ENCODE measurements around the gene MAMDC2.

The MAMDC2 gene

DNA sequence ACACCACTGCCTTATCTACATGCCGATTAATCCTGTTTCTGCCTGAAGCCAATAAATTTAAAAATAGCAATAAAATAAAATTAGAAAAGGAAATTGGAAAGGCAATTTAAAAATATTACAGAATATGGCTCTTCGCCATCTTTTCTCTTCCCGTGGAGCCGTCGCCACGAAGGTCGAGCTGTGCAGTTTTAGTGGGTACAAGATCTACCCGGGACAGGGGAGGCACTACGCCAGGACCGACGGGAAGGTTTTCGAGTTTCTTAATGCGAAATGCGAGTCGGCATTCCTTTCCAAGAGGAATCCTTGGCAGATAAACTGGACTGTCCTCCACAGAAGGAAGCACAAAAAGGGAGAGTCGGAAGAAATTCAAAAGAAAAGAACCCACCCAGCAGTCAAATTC lies 173.4 kb downstream of the MAMDC2 start:
- H3K36me3 ChIP-seq (replicated peaks in 1 of 2; ENCODE audit: control insufficient read depth in 2 of 2, insufficient read depth in 2 of 2, low read length in 2 of 2), result no peaks in the 10 kb centered on the region
- H3K27me3 ChIP-seq (ENCODE audit: control insufficient read depth in 3 of 3, insufficient read depth in 3 of 3, low read depth in 1 of 3, low read length in 3 of 3), result no peaks in the 10 kb centered on the region
- peaks cover 2 to 3% of the 10 kb centered on the region in 2 donors for H3K4me1 ChIP-seq (ENCODE audit: control insufficient read depth in 2 of 2, insufficient read depth in 1 of 2, low read depth in 1 of 2, low read length in 2 of 2)
- no peak overlapping the region for H3K4ac ChIP-seq (ENCODE audit: low read length)
- H3K4me2 ChIP-seq (ENCODE audit: insufficient read depth, low read length, poor library complexity, severe bottlenecking), result no peak overlapping the region
- no peak overlapping the region for H3K27ac ChIP-seq (replicated peaks; ENCODE audit: low read length)
- H3K9me3 ChIP-seq (replicated peaks in 1 of 2; ENCODE audit: control insufficient read depth in 2 of 2, insufficient read depth in 1 of 2, low read depth in 1 of 2, low read length in 2 of 2), result peaks cover 9 to 24% of the 10 kb centered on the region in 2 donors
- no peak overlapping the region for H2BK120ac ChIP-seq (ENCODE audit: low read depth, low read length)
- no peak overlapping the region for H3K23ac ChIP-seq (ENCODE audit: low read depth, low read length, poor library complexity)
- H2AFZ ChIP-seq (ENCODE audit: low read length), result no peak overlapping the region
- no peak overlapping the region for H4K8ac ChIP-seq (ENCODE audit: low read depth, low read length)
- no peak overlapping the region for H2BK12ac ChIP-seq (ENCODE audit: low read length)
- no peak overlapping the region for H3K14ac ChIP-seq (ENCODE audit: low read length)
- H2BK5ac ChIP-seq (ENCODE audit: low read length), result no peak overlapping the region
- no peak overlapping the region for H2AK5ac ChIP-seq (ENCODE audit: low read depth, low read length)
- no peak overlapping the region for H3K18ac ChIP-seq (ENCODE audit: low read length)
- H3K79me1 ChIP-seq (ENCODE audit: low read depth, low read length), result no peaks in the 10 kb centered on the region
- H3K4me3 ChIP-seq (ENCODE audit: low read length in 2 of 2), result no peak overlapping the region
- H4K91ac ChIP-seq (ENCODE audit: low read depth, low read length, poor library complexity), result no peak overlapping the region
- no peak overlapping the region for H3K9ac ChIP-seq (ENCODE audit: low read depth, low read length, poor library complexity)
- no peak for DNase-seq (ENCODE audit: low spot score)
- H2BK15ac ChIP-seq (ENCODE audit: low read length), result no peak overlapping the region
- no CpG with 5 or more reads among the region's 16 CpGs for WGBS, 2 donors (ENCODE audit: extremely low coverage in 2 of 2, insufficient read length in 2 of 2, insufficient replicate concordance in 1 of 2)

DNA sequence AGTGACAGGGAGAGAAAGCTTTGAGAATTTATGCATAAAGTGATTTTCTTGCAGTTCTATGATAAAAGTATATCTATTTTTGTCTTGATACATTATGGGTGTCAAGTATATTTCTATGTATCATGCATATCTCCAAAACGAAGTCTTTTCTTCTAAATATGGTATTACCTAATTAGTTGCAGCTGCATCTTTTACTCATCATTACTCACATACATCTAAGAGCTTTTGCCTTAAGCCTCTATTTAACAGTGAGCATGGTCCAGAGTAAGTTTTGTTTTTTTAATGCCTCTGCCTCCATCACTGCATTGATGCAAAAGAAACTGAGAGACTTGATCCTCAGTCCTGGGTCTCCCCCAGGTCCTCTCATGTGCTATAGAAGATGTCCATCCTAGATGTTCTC lies 175.1 kb downstream of the MAMDC2 start:
- no CpG with 5 or more reads among the region's 1 CpG for WGBS, 2 donors (ENCODE audit: extremely low coverage in 2 of 2, insufficient read length in 2 of 2, insufficient replicate concordance in 1 of 2)

DNA sequence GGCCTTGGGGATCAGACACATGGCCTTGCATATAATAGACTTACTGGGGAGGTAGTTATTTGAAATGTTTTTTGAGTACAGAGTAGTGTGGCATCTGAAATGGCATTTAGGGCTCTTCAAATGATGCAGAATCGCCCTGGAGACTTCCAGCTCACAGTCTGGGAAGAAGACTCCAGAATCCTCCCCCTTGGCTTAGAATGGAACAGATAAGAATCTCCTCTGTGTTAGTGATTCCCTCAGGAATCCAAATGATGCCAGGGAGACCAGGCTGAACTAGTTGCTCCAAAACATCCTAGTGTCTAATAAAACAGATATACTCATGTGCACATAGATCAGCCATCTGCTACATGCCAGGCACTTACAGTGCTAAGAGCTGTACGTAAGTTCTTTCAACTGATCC lies 176.6 kb downstream of the MAMDC2 start:
- no peak overlapping the region for H3K4me2 ChIP-seq (ENCODE audit: insufficient read depth, low read length, poor library complexity, severe bottlenecking)
- H3K9me3 ChIP-seq (replicated peaks in 1 of 2; ENCODE audit: control insufficient read depth in 2 of 2, insufficient read depth in 1 of 2, low read depth in 1 of 2, low read length in 2 of 2), result peaks cover 3 to 9% of the 10 kb centered on the region in 2 donors
- no peak overlapping the region for H3K23ac ChIP-seq (ENCODE audit: low read depth, low read length, poor library complexity)
- H3K4ac ChIP-seq (ENCODE audit: low read length), result no peak overlapping the region
- no peak overlapping the region for H2BK5ac ChIP-seq (ENCODE audit: low read length)
- no peak overlapping the region for H4K8ac ChIP-seq (ENCODE audit: low read depth, low read length)
- H2BK15ac ChIP-seq (ENCODE audit: low read length), result no peak overlapping the region
- no CpG with 5 or more reads among the region's 2 CpGs for WGBS, 2 donors (ENCODE audit: extremely low coverage in 2 of 2, insufficient read length in 2 of 2, insufficient replicate concordance in 1 of 2)
- no peak overlapping the region for H2AFZ ChIP-seq (ENCODE audit: low read length)
- no peak overlapping the region for H3K4me3 ChIP-seq (ENCODE audit: low read length in 2 of 2)
- no peak overlapping the region for H3K9ac ChIP-seq (ENCODE audit: low read depth, low read length, poor library complexity)
- H4K91ac ChIP-seq (ENCODE audit: low read depth, low read length, poor library complexity), result no peak overlapping the region
- H2BK120ac ChIP-seq (ENCODE audit: low read depth, low read length), result no peak overlapping the region
- no peak overlapping the region for H3K18ac ChIP-seq (ENCODE audit: low read length)
- no peak overlapping the region for H2AK5ac ChIP-seq (ENCODE audit: low read depth, low read length)
- H2BK12ac ChIP-seq (ENCODE audit: low read length), result no peak overlapping the region
- no peak for DNase-seq (ENCODE audit: low spot score)
- H3K14ac ChIP-seq (ENCODE audit: low read length), result no peak overlapping the region
- no peaks in the 10 kb centered on the region for H3K79me1 ChIP-seq (ENCODE audit: low read depth, low read length)
- peaks cover 2 to 3% of the 10 kb centered on the region in 2 donors for H3K4me1 ChIP-seq (ENCODE audit: control insufficient read depth in 2 of 2, insufficient read depth in 1 of 2, low read depth in 1 of 2, low read length in 2 of 2)
- no peak overlapping the region for H3K27ac ChIP-seq (replicated peaks; ENCODE audit: low read length)
- no peaks in the 10 kb centered on the region for H3K27me3 ChIP-seq (ENCODE audit: control insufficient read depth in 3 of 3, insufficient read depth in 3 of 3, low read depth in 1 of 3, low read length in 3 of 3)
- H3K36me3 ChIP-seq (replicated peaks in 1 of 2; ENCODE audit: control insufficient read depth in 2 of 2, insufficient read depth in 2 of 2, low read length in 2 of 2), result no peaks in the 10 kb centered on the region

More for the DNA sequence above, 175.1 kb downstream of the MAMDC2 start:
- Histone ChIP-seq H2BK5ac (ENCODE audit: low read length) (no peak overlapping the region), H3K14ac (ENCODE audit: low read length) (no peak overlapping the region), H4K91ac (ENCODE audit: low read depth, low read length, poor library complexity) (no peak overlapping the region), H4K8ac (ENCODE audit: low read depth, low read length) (no peak overlapping the region), H3K79me1 (ENCODE audit: low read depth, low read length) (no peaks in the 10 kb centered on the region), H3K36me3 (replicated peaks in 1 of 2; ENCODE audit: control insufficient read depth in 2 of 2, insufficient read depth in 2 of 2, low read length in 2 of 2) (no peaks in the 10 kb centered on the region), H3K4me1 (ENCODE audit: control insufficient read depth in 2 of 2, insufficient read depth in 1 of 2, low read depth in 1 of 2, low read length in 2 of 2) (peaks cover 2 to 3% of the 10 kb centered on the region in 2 donors), H3K23ac (ENCODE audit: low read depth, low read length, poor library complexity) (no peak overlapping the region), H3K4ac (ENCODE audit: low read length) (no peak overlapping the region), H3K27me3 (ENCODE audit: control insufficient read depth in 3 of 3, insufficient read depth in 3 of 3, low read depth in 1 of 3, low read length in 3 of 3) (no peaks in the 10 kb centered on the region), H2BK15ac (ENCODE audit: low read length) (no peak overlapping the region), H3K9me3 (replicated peaks in 1 of 2; ENCODE audit: control insufficient read depth in 2 of 2, insufficient read depth in 1 of 2, low read depth in 1 of 2, low read length in 2 of 2) (peaks cover 3 to 9% of the 10 kb centered on the region in 2 donors), H3K4me3 (ENCODE audit: low read length in 2 of 2) (no peak overlapping the region), H2AK5ac (ENCODE audit: low read depth, low read length) (no peak overlapping the region), H3K9ac (ENCODE audit: low read depth, low read length, poor library complexity) (no peak overlapping the region), H2BK120ac (ENCODE audit: low read depth, low read length) (no peak overlapping the region), H2BK12ac (ENCODE audit: low read length) (no peak overlapping the region), H3K4me2 (ENCODE audit: insufficient read depth, low read length, poor library complexity, severe bottlenecking) (no peak overlapping the region), H2AFZ (ENCODE audit: low read length) (no peak overlapping the region), H3K18ac (ENCODE audit: low read length) (no peak overlapping the region), H3K27ac (replicated peaks; ENCODE audit: low read length) (no peak overlapping the region)
- no peak for DNase-seq (ENCODE audit: low spot score)

DNA sequence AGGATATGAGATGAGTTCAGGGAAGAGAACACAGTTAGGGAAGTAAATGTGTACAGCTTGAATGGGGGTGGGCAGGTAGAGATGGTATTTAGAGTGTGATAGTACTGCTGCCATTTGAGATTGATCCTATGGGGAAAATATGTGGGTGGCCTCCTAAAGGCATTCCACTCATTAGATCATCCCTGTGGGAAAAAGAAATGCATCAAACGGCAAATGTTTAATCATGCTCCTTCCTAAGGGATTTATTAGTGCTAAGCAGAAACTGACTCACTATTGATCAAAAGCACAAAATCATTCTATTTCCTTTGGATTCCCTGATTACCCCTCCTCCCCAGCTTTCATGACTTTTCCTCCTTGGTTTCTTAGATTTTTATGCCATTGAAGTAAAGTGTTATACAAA lies 178.7 kb downstream of the MAMDC2 start:
- DNase-seq (ENCODE audit: low spot score), result no peak
- no peak overlapping the region for H4K8ac ChIP-seq (ENCODE audit: low read depth, low read length)
- H3K4me2 ChIP-seq (ENCODE audit: insufficient read depth, low read length, poor library complexity, severe bottlenecking), result no peak overlapping the region
- H2BK15ac ChIP-seq (ENCODE audit: low read length), result no peak overlapping the region
- H3K18ac ChIP-seq (ENCODE audit: low read length), result no peak overlapping the region
- no peak overlapping the region for H2BK12ac ChIP-seq (ENCODE audit: low read length)
- no peaks in the 10 kb centered on the region for H3K79me1 ChIP-seq (ENCODE audit: low read depth, low read length)
- no peak overlapping the region for H3K14ac ChIP-seq (ENCODE audit: low read length)
- peaks cover 0 to 2% of the 10 kb centered on the region in 2 donors for H3K9me3 ChIP-seq (replicated peaks in 1 of 2; ENCODE audit: control insufficient read depth in 2 of 2, insufficient read depth in 1 of 2, low read depth in 1 of 2, low read length in 2 of 2)
- H3K36me3 ChIP-seq (replicated peaks in 1 of 2; ENCODE audit: control insufficient read depth in 2 of 2, insufficient read depth in 2 of 2, low read length in 2 of 2), result no peaks in the 10 kb centered on the region
- H3K4me1 ChIP-seq (ENCODE audit: control insufficient read depth in 2 of 2, insufficient read depth in 1 of 2, low read depth in 1 of 2, low read length in 2 of 2), result peaks cover 2 to 3% of the 10 kb centered on the region in 2 donors
- H2AK5ac ChIP-seq (ENCODE audit: low read depth, low read length), result no peak overlapping the region
- H3K9ac ChIP-seq (ENCODE audit: low read depth, low read length, poor library complexity), result no peak overlapping the region
- no peak overlapping the region for H3K4ac ChIP-seq (ENCODE audit: low read length)
- H3K4me3 ChIP-seq (ENCODE audit: low read length in 2 of 2), result no peak overlapping the region
- WGBS, 2 donors (ENCODE audit: extremely low coverage in 2 of 2, insufficient read length in 2 of 2, insufficient replicate concordance in 1 of 2), result no CpG with 5 or more reads among the region's 1 CpG
- no peak overlapping the region for H3K23ac ChIP-seq (ENCODE audit: low read depth, low read length, poor library complexity)
- no peak overlapping the region for H2BK5ac ChIP-seq (ENCODE audit: low read length)
- no peak overlapping the region for H3K27ac ChIP-seq (replicated peaks; ENCODE audit: low read length)
- H2AFZ ChIP-seq (ENCODE audit: low read length), result no peak overlapping the region
- no peaks in the 10 kb centered on the region for H3K27me3 ChIP-seq (ENCODE audit: control insufficient read depth in 3 of 3, insufficient read depth in 3 of 3, low read depth in 1 of 3, low read length in 3 of 3)
- no peak overlapping the region for H4K91ac ChIP-seq (ENCODE audit: low read depth, low read length, poor library complexity)
- no peak overlapping the region for H2BK120ac ChIP-seq (ENCODE audit: low read depth, low read length)
